ENCODE measurements around the gene BICD1. TPM values are rescaled to one million over a fixed set of nuclear protein-coding genes. Genes with fewer than 3 reads are reported as not detected.
"Not testable (repeated sequence)": the region's sequence is repeated elsewhere in the genome, so short reads cannot be mapped to it uniquely, and the experiment has no call there.

The BICD1 gene
- total and polyA plus RNA-seq, 2 donors from 2014 or later, result 3.8 to 36.7 TPM

- H3K4me1 ChIP-seq (ENCODE audit: control insufficient read depth in 2 of 3, insufficient read depth in 2 of 3, low read depth in 1 of 3, low read length in 3 of 3), result peaks cover 7 to 19% (median 12%) of the 10 kb centered on the region in 3 donors
- no peak for FAIRE-seq
- no peaks in the 10 kb centered on the region for H3K27me3 ChIP-seq (ENCODE audit: control insufficient read depth, insufficient read depth, low read length)
- TF ChIP-seq CTCF (IDR thresholded peaks at IDR 0.05; ENCODE audit: borderline replicate concordance, extremely low read depth, insufficient read depth), result no peak
- no peak overlapping the region for H3K4me3 ChIP-seq (ENCODE audit: low read length in 3 of 3)
- H3K9me3 ChIP-seq (ENCODE audit: control insufficient read depth in 2 of 3, insufficient read depth in 1 of 3, low read length in 3 of 3), result no peaks in the 10 kb centered on the region
- intact Hi-C loops (cut with DNase I), result no loop called here
- no peak for DNase-seq
- peak overlapping the region in 1 of 2 donors; percentile 13 for H3K27ac ChIP-seq (ENCODE audit: low read depth in 2 of 2, low read length in 2 of 2)
- no peak overlapping the region for H3K9ac ChIP-seq (ENCODE audit: low read length in 3 of 3)
- H3K36me3 ChIP-seq (ENCODE audit: control insufficient read depth in 2 of 3, insufficient read depth in 3 of 3, low read length in 3 of 3), result no peaks in the 10 kb centered on the region
Observed at GRCh38 chr12:32273063-32273522, 166.4 kb downstream of the BICD1 start.

- TF ChIP-seq CTCF (IDR thresholded peaks at IDR 0.05; ENCODE audit: borderline replicate concordance, extremely low read depth, insufficient read depth), result no peak
- no peak for FAIRE-seq
- no peaks in the 10 kb centered on the region for H3K36me3 ChIP-seq (ENCODE audit: control insufficient read depth in 2 of 3, insufficient read depth in 3 of 3, low read length in 3 of 3)
- no peaks in the 10 kb centered on the region for H3K27me3 ChIP-seq (ENCODE audit: control insufficient read depth, insufficient read depth, low read length)
- H3K4me3 ChIP-seq (ENCODE audit: low read length in 3 of 3), result no peak overlapping the region
- peak overlapping the region in 1 of 2 donors; percentile 65 for H3K27ac ChIP-seq (ENCODE audit: low read depth in 2 of 2, low read length in 2 of 2)
- intact Hi-C loops (cut with DNase I), result no loop called here
- no peak overlapping the region for H3K9ac ChIP-seq (ENCODE audit: low read length in 3 of 3)
- H3K9me3 ChIP-seq (ENCODE audit: control insufficient read depth in 2 of 3, insufficient read depth in 1 of 3, low read length in 3 of 3), result no peaks in the 10 kb centered on the region
- H3K4me1 ChIP-seq (ENCODE audit: control insufficient read depth in 2 of 3, insufficient read depth in 2 of 3, low read depth in 1 of 3, low read length in 3 of 3), result peaks cover 7 to 19% (median 12%) of the 10 kb centered on the region in 3 donors
- DNase-seq, result peak in 4 of 5 donors; percentile 49 to 73 (median 64)
Observed at GRCh38 chr12:32273712-32274111, 167.1 kb downstream of the BICD1 start.

- Histone ChIP-seq H3K27me3 (ENCODE audit: control insufficient read depth, insufficient read depth, low read length) (no peaks in the 10 kb centered on the region), H3K36me3 (ENCODE audit: control insufficient read depth in 2 of 3, insufficient read depth in 3 of 3, low read length in 3 of 3) (no peaks in the 10 kb centered on the region), H3K4me3 (ENCODE audit: low read length in 3 of 3) (no peak overlapping the region), H3K27ac (ENCODE audit: low read depth in 2 of 2, low read length in 2 of 2) (no peak overlapping the region), H3K9me3 (ENCODE audit: control insufficient read depth in 2 of 3, insufficient read depth in 1 of 3, low read length in 3 of 3) (no peaks in the 10 kb centered on the region), H3K9ac (ENCODE audit: low read length in 3 of 3) (no peak overlapping the region), H3K4me1 (ENCODE audit: control insufficient read depth in 2 of 3, insufficient read depth in 2 of 3, low read depth in 1 of 3, low read length in 3 of 3) (peaks cover 7 to 19% (median 12%) of the 10 kb centered on the region in 3 donors)
- intact Hi-C loops (cut with DNase I), result no loop called here
- DNase-seq, result no peak
- TF ChIP-seq CTCF (IDR thresholded peaks at IDR 0.05; ENCODE audit: borderline replicate concordance, extremely low read depth, insufficient read depth), result no peak
- no peak for FAIRE-seq
Observed at GRCh38 chr12:32274665-32275064, 168.0 kb downstream of the BICD1 start.

GRCh38 chr12:32275520-32275919 lies 168.9 kb downstream of the BICD1 start:
- H3K27me3 ChIP-seq (ENCODE audit: control insufficient read depth, insufficient read depth, low read length); H3K9ac ChIP-seq (ENCODE audit: low read length in 3 of 3); intact Hi-C loops (cut with DNase I); H3K9me3 ChIP-seq (ENCODE audit: control insufficient read depth in 2 of 3, insufficient read depth in 1 of 3, low read length in 3 of 3); H3K36me3 ChIP-seq (ENCODE audit: control insufficient read depth in 2 of 3, insufficient read depth in 3 of 3, low read length in 3 of 3); DNase-seq; H3K27ac ChIP-seq (ENCODE audit: low read depth in 2 of 2, low read length in 2 of 2); FAIRE-seq; H3K4me3 ChIP-seq (ENCODE audit: low read length in 3 of 3): not testable (repeated sequence)
- H3K4me1 ChIP-seq (ENCODE audit: control insufficient read depth in 2 of 3, insufficient read depth in 2 of 3, low read depth in 1 of 3, low read length in 3 of 3), result peaks cover 7 to 18% (median 12%) of the 10 kb centered on the region in 3 donors
